Measurements from ENCODE around the gene CPA3.

The CPA3 gene, protein sequence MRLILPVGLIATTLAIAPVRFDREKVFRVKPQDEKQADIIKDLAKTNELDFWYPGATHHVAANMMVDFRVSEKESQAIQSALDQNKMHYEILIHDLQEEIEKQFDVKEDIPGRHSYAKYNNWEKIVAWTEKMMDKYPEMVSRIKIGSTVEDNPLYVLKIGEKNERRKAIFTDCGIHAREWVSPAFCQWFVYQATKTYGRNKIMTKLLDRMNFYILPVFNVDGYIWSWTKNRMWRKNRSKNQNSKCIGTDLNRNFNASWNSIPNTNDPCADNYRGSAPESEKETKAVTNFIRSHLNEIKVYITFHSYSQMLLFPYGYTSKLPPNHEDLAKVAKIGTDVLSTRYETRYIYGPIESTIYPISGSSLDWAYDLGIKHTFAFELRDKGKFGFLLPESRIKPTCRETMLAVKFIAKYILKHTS

GRCh38 chr3:148865049-148865448 lies at the start of gene CPA3:
TSS of gene CPA3 (plus strand) at chr3:148865296. CDS start at chr3:148865308, 12 bp downstream.
- DNase-seq: no peak

DNA sequence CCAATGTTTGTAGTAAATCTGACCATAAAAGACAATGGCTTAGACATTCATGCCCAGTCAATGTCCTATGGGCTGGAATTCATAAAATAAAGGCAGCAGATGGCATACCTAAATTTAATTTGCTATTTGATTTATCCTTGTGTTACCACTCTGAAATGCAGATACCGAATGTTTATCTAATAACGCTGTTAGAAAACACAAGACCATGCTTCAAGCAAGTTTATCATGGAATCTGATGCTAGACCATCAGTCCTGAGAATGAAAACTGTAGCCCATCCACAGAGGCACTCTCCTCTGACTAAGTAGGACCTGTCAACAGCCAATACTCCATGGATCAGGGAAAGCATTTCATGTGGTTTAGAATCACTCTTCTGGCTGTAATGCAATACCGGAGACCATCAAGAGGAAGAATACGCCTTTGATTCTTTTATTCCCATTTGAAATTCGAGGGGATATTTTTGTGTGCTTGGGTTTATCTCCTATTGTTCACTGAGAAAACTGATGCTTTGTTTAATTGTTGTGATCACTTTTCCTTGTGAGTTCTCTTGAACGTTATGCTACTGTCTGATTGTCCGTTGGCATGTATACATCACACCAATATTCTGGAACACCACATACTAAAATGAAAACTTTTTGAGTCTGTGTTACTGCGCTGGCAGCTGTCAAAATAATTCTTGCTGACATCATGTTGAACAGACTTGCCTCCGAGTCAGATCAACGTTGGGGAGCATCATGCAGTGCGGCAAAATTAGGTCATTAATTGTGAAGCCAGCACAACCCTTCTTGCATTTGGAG lies 49.6 kb upstream of the CPA3 start:
- no peak for DNase-seq

DNA sequence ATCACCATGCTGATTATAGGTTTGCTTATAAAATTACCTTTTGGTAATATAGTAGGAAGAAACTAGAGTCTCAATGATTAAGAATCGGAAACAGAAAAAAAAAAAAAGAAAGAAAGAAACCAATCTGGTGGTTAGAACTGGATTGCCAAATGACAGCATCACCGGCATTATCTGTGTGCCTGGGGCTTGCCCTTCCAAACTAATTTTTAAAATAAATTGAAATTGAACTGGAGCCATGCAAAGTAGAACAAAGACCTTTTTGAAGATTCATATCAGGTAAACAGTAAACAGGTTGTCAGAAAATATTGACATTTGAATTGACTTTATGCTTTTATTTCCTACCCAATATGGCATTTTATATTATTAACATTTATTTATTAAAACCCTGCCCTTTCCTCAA lies 48.7 kb upstream of the CPA3 start:
- peak; percentile 37 for DNase-seq

GRCh38 chr3:148816981-148817525 lies 48.0 kb upstream of the CPA3 start:
- peak; percentile 97 for DNase-seq

DNA sequence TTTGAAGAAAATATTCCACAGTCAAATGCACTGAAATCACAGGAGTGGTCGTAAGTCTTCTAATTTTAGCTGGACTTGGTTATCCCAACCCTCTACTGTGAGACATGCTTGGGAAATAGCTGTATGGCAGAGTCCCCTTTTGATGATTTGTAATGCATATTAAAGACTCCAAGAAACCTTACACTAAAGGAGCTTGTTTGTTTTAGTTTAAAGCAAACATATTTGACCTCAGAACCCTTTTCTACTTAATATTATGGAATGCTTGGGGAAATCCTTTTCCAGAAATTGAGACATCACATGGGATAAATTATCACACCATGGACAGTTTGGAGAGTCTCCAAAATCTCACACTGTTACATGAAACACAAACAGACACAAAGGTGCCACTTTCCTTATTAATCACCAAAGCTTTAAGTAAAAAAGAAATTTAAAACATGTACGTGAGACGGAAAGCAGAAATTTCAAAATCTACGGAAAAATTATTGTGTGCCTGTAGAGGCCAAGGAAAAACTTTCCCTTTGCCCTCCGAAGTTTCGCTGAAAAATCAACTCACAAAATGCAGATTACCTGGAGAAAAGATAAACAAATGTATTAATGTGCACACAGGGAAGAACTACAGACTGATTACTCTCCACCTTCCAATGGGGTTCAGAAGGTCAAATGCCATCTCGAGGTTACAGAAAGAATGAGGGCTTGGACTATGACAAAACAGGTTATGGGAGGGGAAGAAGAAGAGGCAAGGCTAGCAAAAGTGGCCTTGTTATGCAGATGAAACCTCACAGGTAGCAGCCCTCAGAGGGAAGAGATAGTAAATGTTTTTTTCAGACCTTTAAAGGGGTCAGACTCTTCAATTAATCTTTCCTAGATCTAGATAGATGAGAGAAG lies 44.5 kb upstream of the CPA3 start:
- DNase-seq: no peak

- no peak for DNase-seq
Measured at GRCh38 chr3:148823026-148823425, 42.1 kb upstream of the CPA3 start.

DNA sequence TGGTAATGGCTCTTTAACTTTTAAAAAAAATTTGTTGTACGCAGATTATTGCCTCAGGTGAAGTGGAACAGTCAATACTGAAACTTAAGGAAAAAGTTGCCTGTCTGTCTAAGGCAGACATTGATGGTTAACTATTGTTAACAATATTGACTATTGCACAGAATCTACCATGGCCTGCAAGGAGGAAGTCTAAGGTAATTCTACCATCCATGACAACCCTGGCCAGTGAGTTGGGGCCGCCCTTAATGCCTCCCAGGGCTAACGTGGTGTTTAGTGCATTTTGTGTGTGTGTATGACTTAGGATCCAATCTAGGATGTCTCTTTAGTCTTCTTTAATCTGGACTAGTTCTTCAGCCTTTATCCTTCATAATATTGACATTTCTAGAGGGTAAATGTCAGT lies 39.6 kb upstream of the CPA3 start:
- no peak for DNase-seq

DNA sequence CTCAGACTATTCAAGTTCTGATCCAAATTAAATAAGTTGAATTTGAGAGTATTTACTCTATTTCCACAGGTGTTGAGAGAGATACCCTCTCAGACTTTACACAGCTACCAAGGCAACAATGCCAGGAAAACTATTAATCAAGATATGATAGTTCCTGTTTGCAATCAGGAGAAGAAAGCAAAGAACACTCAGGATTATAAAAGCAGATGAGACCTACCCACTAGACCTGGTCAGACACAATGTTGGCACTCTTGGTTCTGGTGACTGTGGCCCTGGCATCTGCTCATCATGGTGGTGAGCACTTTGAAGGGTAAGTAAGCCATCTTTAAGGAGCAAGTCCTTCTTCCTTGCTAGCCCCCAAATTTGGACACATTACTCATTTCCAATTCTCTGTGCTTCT lies 37.5 kb upstream of the CPA3 start, which contains the start of gene CPB1:
CPB1 (plus strand) TSS at position 227 of the 400 bp plus-strand sequence; CDS start at position 240, 13 bp downstream.
- no peak for DNase-seq

DNA sequence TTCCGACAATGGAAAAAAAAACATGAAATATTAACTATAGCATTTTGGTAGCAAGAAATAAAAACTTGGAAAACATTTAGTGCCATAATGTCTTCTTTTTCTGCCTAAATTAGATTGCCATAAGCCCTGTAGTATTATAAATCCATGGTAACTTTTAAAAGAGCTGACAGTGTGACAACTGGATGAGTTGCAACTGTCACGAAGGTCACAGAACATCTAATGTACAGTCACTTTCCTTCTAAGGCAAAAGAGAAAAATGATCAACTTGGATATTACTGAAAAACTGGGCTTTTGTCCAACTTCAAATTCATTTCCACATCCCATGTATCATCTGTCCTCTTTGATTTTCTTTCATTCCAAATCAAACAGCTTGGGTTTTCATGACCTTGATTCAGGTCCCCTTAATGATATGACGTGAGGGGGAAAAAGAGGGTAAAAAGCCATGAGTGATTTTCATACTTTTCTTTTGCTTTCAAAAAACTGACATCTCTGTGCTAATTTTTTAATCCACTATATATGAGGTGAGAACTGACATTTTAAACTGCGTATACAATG lies 36.9 kb upstream of the CPA3 start:
- no peak for DNase-seq

- DNase-seq: no peak
Measured at GRCh38 chr3:148829926-148830325, 35.2 kb upstream of the CPA3 start.

- no peak for DNase-seq
Measured at GRCh38 chr3:148833223-148833622, 31.9 kb upstream of the CPA3 start.

- no peak for DNase-seq
Measured at GRCh38 chr3:148839805-148840204, 25.3 kb upstream of the CPA3 start.

- DNase-seq: no peak
Measured at GRCh38 chr3:148840451-148840850, 24.6 kb upstream of the CPA3 start.

DNA sequence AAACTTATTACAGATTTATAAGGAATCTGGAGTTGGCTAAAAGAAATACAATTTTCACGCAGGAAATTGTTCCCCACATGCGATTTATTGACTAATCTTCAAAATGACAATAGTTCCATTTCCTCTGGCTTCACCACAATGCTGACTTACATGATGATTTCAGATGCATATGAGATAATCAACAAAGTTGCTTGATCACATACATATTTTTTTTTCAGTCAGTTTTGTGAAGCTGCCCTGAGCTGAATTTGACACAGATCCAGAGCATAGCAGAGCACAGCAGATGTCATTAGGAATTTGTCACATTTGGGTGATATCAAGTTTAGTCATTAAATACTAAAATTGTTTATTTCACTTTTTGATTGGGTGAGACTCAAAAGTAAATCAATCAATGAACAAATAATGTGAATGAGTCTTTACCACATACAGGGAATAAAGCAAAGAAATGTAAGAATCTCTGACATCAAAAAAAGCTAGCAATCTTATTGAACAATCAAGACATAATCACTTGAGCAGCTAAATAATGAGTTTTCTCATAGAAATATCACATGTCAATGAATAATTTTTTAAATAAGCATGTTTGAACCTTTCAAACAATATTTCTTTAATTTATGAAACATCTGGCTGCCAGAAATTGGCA lies 19.2 kb upstream of the CPA3 start:
- no peak for DNase-seq

DNA sequence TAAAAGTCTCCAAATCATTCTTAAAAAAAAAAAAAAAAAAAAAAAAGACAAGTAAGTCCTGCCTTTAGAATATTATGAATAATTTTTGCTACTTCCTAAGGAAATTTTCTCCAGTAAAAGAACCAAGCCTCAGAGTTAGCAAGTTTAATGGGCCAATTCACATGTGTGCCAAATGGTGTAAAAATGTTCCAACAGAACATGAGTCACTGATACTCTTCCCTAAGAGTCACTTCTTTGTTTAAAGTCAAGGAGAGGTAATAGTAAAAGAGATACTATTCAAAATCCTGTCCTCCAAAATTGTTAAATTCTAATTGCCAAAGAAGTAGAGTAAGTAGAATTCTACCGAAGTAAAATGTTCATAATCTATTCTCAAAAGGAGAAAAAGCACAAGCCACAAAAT lies 17.7 kb upstream of the CPA3 start:
- DNase-seq: no peak

GRCh38 chr3:148848410-148848809 lies 16.7 kb upstream of the CPA3 start:
- no peak for DNase-seq

- DNase-seq: no peak
Measured at GRCh38 chr3:148852271-148852992, 12.7 kb upstream of the CPA3 start.

GRCh38 chr3:148853076-148853475 lies 12.0 kb upstream of the CPA3 start:
- DNase-seq: no peak

DNA sequence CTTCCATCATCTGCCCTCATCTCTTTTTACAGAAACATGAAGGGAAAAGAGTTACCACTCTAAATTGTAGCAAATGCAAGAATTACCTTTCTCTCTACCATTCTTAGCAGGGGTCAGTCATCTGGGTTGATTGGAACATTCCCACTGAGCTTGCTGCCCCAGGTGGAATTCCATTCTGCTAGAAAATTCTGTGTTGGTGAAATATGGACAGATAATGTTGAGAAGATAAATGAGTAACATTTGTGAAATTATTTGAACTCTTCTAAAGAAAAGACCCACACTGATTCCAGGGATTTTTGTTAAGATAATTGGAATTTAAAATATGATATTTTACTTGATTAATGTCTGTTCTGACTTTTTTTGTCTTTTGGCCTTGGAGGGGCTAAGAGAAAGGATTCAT lies 11.0 kb upstream of the CPA3 start:
- DNase-seq: no peak

- DNase-seq: no peak
Measured at GRCh38 chr3:148856384-148856783, 8.7 kb upstream of the CPA3 start.

DNA sequence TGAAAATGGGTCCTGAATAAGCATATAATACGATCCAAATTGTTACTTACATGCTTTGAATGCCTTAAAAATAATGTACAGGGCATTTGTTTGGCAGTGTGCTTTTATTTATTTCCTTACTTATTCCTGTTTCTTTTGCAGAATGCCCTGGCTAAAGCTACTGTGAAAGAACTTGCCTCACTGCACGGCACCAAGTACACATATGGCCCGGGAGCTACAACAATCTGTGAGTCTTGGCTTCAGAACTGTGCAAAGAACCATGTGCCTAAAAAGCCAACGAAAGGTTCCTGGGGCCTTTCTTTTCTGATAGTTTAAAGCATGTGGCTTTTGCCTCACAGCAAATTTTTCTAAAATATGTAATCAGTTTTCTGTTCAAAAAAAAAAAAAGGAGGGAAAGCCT lies 7.8 kb upstream of the CPA3 start:
- DNase-seq: no peak

All from NCI-H1105 treated with DMSO at 0.1 percent for 48 hours (cell line).